Heart left ventricle (tissue), 13 donors: Measurements from ENCODE around the gene VRTN.

ENCODE experiments used
- POLR2A ChIP-seq, 2 donors: fragments of 450-650 bp; IDR thresholded peaks; one replicate each; pipeline ENCODE4 v1.6.1; 2017; ENCODE audit warnings: antibody characterized with exemption in 2 of 2, mild to moderate bottlenecking in 2 of 2, moderate library complexity in 2 of 2
- TF ChIP-seq, protein P1 (sequence below), 12 donors: fragments of 200-600 bp; sonication (generic) in 4 of 12; IDR thresholded peaks; one replicate each; pipeline versions ENCODE4 v1.5.0 to v1.8.0; 2018 to 2022; ENCODE audit warnings: antibody characterized with exemption in 12 of 12, mild to moderate bottlenecking in 5 of 12
- donor health status: ischemic (EF 13 %, LVEDD 7.1; RV severe dilation, severe dysfunction).
- donor health status: DM: no; HTN: yes; CAD: no.
- donor health status: DM: no; HTN: no; CAD: no.
- donor health status: ischemic (EF 25% LVEDD 6.9; RV normal size, moderate dysfunction).
- donor health status: ischemic (EF 25% LVEDD 5.7; RV mildly dilated, moderate dysfunction).
- donor health status: ischemic (EF 35%, LVEDD 5.7; RV mildly dilated, moderate dysfunction).
- donor health status: nonischemic (EF 11% LVEDD 7.7; RV severe dilation, severe dysfunction).
- donor health status: DM: yes; HTN: yes; CAD: no.
- donor health status: PGD.
- donor health status: ischemic (EF 29% LVEDD 5.4; RV normal size, mild dysfunction).
- donor health status: nonischemic (EF 23%, LVEDD 6.1; RV moderate dilation, normal function).

DNA sequence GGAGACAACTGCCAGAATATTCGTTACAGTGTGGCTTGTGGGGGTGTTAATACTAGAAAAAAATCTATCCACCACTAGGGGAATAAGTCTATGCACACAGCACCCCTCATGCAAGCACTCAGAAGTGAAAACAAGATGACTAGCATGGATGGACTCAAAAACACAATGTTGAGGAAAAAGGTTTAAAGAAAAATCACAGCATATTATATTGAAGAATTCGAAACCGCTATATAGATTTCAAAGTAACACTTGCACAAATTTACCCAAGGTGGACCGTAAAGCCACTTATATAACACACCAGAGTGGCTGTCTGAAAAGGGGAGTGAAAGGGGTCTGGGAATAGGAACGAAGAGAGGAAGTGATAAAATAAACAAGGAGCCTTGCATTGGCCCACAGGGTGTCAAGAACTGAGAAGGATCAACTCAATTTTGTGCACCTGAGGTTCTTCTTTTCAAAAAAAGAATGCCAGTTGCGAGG is 46.1 kb upstream of the VRTN start:
- TF ChIP-seq, protein P1, sequence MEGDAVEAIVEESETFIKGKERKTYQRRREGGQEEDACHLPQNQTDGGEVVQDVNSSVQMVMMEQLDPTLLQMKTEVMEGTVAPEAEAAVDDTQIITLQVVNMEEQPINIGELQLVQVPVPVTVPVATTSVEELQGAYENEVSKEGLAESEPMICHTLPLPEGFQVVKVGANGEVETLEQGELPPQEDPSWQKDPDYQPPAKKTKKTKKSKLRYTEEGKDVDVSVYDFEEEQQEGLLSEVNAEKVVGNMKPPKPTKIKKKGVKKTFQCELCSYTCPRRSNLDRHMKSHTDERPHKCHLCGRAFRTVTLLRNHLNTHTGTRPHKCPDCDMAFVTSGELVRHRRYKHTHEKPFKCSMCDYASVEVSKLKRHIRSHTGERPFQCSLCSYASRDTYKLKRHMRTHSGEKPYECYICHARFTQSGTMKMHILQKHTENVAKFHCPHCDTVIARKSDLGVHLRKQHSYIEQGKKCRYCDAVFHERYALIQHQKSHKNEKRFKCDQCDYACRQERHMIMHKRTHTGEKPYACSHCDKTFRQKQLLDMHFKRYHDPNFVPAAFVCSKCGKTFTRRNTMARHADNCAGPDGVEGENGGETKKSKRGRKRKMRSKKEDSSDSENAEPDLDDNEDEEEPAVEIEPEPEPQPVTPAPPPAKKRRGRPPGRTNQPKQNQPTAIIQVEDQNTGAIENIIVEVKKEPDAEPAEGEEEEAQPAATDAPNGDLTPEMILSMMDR (IDR thresholded peaks at IDR 0.05) = peak; percentile 10 to 53 (median 40)
- no peak for TF ChIP-seq POLR2A (IDR thresholded peaks at IDR 0.05)
